ENCODE results near the gene MECR.

- TF ChIP-seq EZH2phosphoT487 (IDR thresholded peaks at IDR 0.05; ENCODE audit: low read depth), result no peak
- no peak for TF ChIP-seq CTCF (IDR thresholded peaks at IDR 0.05; ENCODE audit: low read depth, low read length)
These were observed 3.2 kb downstream of the MECR start for GRCh38 chr1:29227511-29227910.

Data from OCI-LY3 (cell line).